Measurements from ENCODE around the gene FKBP10.
"Not testable (repeated sequence)": the region's sequence is repeated elsewhere in the genome, so short reads cannot be mapped to it uniquely, and the experiment has no call there.

Gene FKBP10

GRCh38 chr17:41823141-41823524 lies 10.3 kb downstream of the FKBP10 start:
- no peak for DNase-seq (ENCODE audit: low spot score)
- in situ Hi-C loops (cut with MboI; ENCODE audit: low sequenced_read_pairs, unreplicated experiment): no loop called here
- no peak for TF ChIP-seq CTCF (IDR thresholded peaks at IDR 0.05; ENCODE audit: borderline replicate concordance, control extremely low read depth, extremely low read depth, insufficient read depth, missing control alignments)

DNA sequence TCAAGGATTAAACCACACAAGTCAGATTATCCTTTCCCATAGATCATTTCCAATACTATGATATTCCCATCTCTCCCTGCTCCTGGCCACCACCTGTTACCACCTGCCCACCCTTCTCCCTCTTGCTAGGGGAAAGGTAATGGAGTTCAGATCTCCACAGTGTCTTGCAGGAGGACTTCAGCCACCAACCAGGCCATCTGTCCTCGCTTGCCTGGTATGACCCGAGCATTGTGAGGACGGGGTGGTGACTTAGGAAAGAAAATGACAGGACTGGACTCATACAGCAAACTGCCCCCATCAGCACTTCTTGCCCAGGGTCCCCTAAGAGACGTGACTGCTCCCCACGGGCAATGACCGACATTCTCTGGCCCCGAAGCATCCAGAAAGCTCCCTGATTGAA lies 10.8 kb downstream of the FKBP10 start:
- no peak for DNase-seq (ENCODE audit: low spot score)
- in situ Hi-C loops (cut with MboI; ENCODE audit: low sequenced_read_pairs, unreplicated experiment): no loop called here
- no peak for TF ChIP-seq CTCF (IDR thresholded peaks at IDR 0.05; ENCODE audit: borderline replicate concordance, control extremely low read depth, extremely low read depth, insufficient read depth, missing control alignments)

- no peak for DNase-seq (ENCODE audit: low spot score)
- in situ Hi-C loops (cut with MboI; ENCODE audit: low sequenced_read_pairs, unreplicated experiment): no loop called here
- TF ChIP-seq CTCF (IDR thresholded peaks at IDR 0.05; ENCODE audit: borderline replicate concordance, control extremely low read depth, extremely low read depth, insufficient read depth, missing control alignments): no peak
These were observed 11.3 kb downstream of the FKBP10 start for GRCh38 chr17:41824086-41824485.

DNA sequence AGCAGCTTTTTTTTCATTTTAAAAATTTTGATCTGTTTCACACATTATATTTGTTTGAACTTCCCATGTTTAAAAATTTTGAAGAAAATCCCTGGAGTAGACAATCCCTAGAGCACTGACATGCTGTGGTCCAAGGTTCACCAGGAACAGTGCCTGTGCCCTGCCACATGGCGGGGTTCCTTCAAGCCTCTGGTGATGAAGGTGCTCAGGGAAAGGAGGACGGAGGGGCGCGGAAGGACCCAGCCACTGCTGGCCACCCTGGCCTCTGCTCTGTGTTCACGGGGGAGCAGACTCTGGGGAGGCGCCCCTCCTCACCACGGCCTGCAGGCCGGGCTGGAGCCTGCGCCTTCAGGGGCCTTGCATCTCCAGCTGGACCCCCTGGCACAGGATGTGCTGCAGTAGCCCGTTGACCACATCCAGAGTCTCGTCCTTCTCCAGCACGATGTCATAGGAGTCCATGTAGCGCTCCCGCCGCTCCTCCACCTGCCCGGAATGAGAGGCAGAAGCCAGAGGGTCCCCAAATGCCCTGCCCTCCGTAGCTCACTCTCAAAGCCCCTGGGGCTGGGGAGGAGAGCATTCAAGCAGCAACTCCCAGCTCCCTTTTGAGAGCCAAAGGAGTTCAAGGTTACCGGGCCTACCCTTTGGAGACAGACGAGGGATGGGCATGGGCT lies 12.5 kb downstream of the FKBP10 start:
- TF ChIP-seq CTCF (IDR thresholded peaks at IDR 0.05; ENCODE audit: borderline replicate concordance, control extremely low read depth, extremely low read depth, insufficient read depth, missing control alignments): no peak
- in situ Hi-C loops (cut with MboI; ENCODE audit: low sequenced_read_pairs, unreplicated experiment): no loop called here

DNA sequence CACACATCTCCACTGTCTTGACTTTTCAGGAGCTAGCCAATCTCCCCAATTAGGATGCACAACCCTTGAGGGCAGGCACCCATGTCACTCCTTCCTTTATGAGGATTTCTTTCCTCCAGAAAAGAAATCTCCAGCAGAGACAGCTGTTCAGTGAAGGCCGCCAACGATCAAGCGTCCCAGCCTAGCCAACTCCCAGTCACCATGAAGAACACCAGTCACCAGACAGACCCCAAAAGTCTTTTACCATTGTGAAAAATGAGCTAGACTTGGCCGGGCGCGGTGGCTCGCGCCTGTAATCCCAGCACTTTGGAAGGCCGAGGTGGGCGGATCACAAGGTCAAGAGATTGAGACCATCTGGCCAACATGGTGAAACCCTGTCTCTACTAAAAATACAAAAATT lies 17.2 kb downstream of the FKBP10 start:
- DNase-seq (ENCODE audit: low spot score); in situ Hi-C loops (cut with MboI; ENCODE audit: low sequenced_read_pairs, unreplicated experiment): not testable (repeated sequence)

More for the DNA sequence above, 12.5 kb downstream of the FKBP10 start:
- DNase-seq (ENCODE audit: low spot score): no peak

GRCh38 chr17:41835214-41835799 lies 22.5 kb downstream of the FKBP10 start:
- in situ Hi-C loops (cut with MboI; ENCODE audit: low sequenced_read_pairs, unreplicated experiment): no loop called here
- TF ChIP-seq CTCF (IDR thresholded peaks at IDR 0.05; ENCODE audit: borderline replicate concordance, control extremely low read depth, extremely low read depth, insufficient read depth, missing control alignments): no peak
- DNase-seq (ENCODE audit: low spot score): no peak

GRCh38 chr17:41835800-41836549 lies 23.2 kb downstream of the FKBP10 start, which contains the start of gene NT5C3B:
Gene NT5C3B, minus strand, starts transcription at chr17:41836232. Its CDS starts 39 bp downstream, at chr17:41836193.
- no peak for TF ChIP-seq CTCF (IDR thresholded peaks at IDR 0.05; ENCODE audit: borderline replicate concordance, control extremely low read depth, extremely low read depth, insufficient read depth, missing control alignments)
- DNase-seq (ENCODE audit: low spot score): peak; percentile 90
- in situ Hi-C loops (cut with MboI; ENCODE audit: low sequenced_read_pairs, unreplicated experiment): no loop called here

Measured in GM13976 (cell line).